ENCODE results near the gene UBE2D2.
A peak's percentile ranks its signal among the peaks of the same experiment; 100 is the strongest.

UBE2D2 gene

GRCh38 chr5:139635191-139635590, 74.1 kb downstream of the UBE2D2 start:
- no peak overlapping the region for H3K4me3 ChIP-seq (ENCODE audit: low read depth, low read length)

GRCh38 chr5:139635606-139636206, 74.6 kb downstream of the UBE2D2 start:
- no peak overlapping the region for H3K4me3 ChIP-seq (ENCODE audit: low read depth, low read length)

GRCh38 chr5:139636207-139636792, 75.2 kb downstream of the UBE2D2 start:
- H3K4me3 ChIP-seq (ENCODE audit: low read depth, low read length): no peak overlapping the region

GRCh38 chr5:139636975-139637408, 75.9 kb downstream of the UBE2D2 start:
- no peak overlapping the region for H3K4me3 ChIP-seq (ENCODE audit: low read depth, low read length)

GRCh38 chr5:139637438-139638089, 76.4 kb downstream of the UBE2D2 start:
- H3K4me3 ChIP-seq (ENCODE audit: low read depth, low read length): peak overlapping the region; percentile 18

GRCh38 chr5:139638090-139638735, 77.1 kb downstream of the UBE2D2 start:
- H3K4me3 ChIP-seq (ENCODE audit: low read depth, low read length): no peak overlapping the region

- H3K4me3 ChIP-seq (ENCODE audit: low read depth, low read length): no peak overlapping the region
Observed at GRCh38 chr5:139638736-139639618, 77.8 kb downstream of the UBE2D2 start.

- no peak overlapping the region for H3K4me3 ChIP-seq (ENCODE audit: low read depth, low read length)
Observed at GRCh38 chr5:139639619-139640380, 78.7 kb downstream of the UBE2D2 start.

GRCh38 chr5:139640421-139641115, 79.4 kb downstream of the UBE2D2 start:
- no peak overlapping the region for H3K4me3 ChIP-seq (ENCODE audit: low read depth, low read length)

GRCh38 chr5:139641116-139642080, 80.3 kb downstream of the UBE2D2 start:
- no peak overlapping the region for H3K4me3 ChIP-seq (ENCODE audit: low read depth, low read length)

GRCh38 chr5:139642213-139642612, 81.1 kb downstream of the UBE2D2 start:
- no peak overlapping the region for H3K4me3 ChIP-seq (ENCODE audit: low read depth, low read length)

- H3K4me3 ChIP-seq (ENCODE audit: low read depth, low read length): no peak overlapping the region
Observed at GRCh38 chr5:139642891-139643871, 82.0 kb downstream of the UBE2D2 start.

GRCh38 chr5:139644001-139644456, 82.9 kb downstream of the UBE2D2 start:
- no peak overlapping the region for H3K4me3 ChIP-seq (ENCODE audit: low read depth, low read length)

GRCh38 chr5:139644646-139645429, 83.7 kb downstream of the UBE2D2 start:
- no peak overlapping the region for H3K4me3 ChIP-seq (ENCODE audit: low read depth, low read length)

GRCh38 chr5:139645430-139645871, 84.3 kb downstream of the UBE2D2 start:
- no peak overlapping the region for H3K4me3 ChIP-seq (ENCODE audit: low read depth, low read length)

- no peak overlapping the region for H3K4me3 ChIP-seq (ENCODE audit: low read depth, low read length)
Observed at GRCh38 chr5:139646111-139646510, 85.0 kb downstream of the UBE2D2 start.
